IPS-18c (cell line): ENCODE data around the gene IARS1.

Source experiments
- H3K4me3 ChIP-seq: 2 replicates; pipeline ENCODE4 v1.7.0; 2013; ENCODE audit warnings: low read depth, mild to moderate bottlenecking, low read length, moderate library complexity; ENCODE audit not compliant: insufficient read depth
- H3K9me3 ChIP-seq: one replicate; pipeline ENCODE4 v1.6.1; 2013; ENCODE audit warnings: mild to moderate bottlenecking, low read length, moderate library complexity; ENCODE audit not compliant: control insufficient read depth, insufficient read depth

The IARS1 gene

DNA sequence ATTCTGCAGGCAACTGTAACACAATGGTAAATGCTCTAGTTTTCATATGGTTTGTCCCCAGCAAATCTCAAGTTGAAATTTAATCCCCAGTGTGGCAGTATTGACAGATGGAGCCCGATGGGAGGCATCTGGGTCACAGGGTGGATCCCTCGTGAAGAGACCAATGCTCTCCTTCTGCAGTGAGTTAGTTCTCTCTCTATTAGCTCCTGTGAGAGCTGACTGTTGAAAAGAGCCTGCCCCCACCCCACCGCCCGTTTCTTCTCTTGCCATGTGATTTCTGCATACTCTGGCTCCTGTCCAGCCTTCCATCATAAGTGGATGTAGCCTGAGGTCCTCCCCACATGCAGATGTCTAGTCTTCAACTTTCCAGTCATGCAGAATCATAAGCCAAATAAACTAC is 27.0 kb downstream of the IARS1 start:
- no peak overlapping the region for H3K4me3 ChIP-seq
- no peaks in the 10 kb centered on the region for H3K9me3 ChIP-seq

- no peaks in the 10 kb centered on the region for H3K9me3 ChIP-seq
- H3K4me3 ChIP-seq: no peak overlapping the region
Measured at GRCh38 chr9:92265154-92265553, 28.3 kb downstream of the IARS1 start.

DNA sequence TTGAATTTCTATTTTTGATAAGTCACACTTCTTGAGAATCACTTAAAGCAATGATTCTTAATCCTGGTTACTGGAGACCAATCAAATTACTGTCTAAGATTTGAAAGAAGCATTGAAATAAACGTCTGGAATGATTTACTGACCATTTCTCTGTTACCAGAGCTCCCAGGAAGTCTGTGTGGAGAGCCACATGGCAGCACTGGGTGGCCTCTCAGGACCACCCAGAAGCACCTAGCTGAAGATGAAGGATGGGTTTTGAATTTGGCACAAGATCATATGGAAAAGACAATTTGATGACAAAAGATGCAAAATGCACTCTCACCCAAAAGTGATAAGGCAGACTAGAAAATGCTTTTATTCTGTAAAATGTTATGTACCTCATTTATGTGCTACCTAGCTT is 30.4 kb downstream of the IARS1 start:
- H3K9me3 ChIP-seq: no peaks in the 10 kb centered on the region
- no peak overlapping the region for H3K4me3 ChIP-seq

- H3K9me3 ChIP-seq: no peaks in the 10 kb centered on the region
- H3K4me3 ChIP-seq: no peak overlapping the region
Measured at GRCh38 chr9:92257327-92257726, 36.2 kb downstream of the IARS1 start.

- Histone ChIP-seq H3K9me3 (no peaks in the 10 kb centered on the region), H3K4me3 (no peak overlapping the region)
Measured at GRCh38 chr9:92254381-92255337, 38.8 kb downstream of the IARS1 start.

DNA sequence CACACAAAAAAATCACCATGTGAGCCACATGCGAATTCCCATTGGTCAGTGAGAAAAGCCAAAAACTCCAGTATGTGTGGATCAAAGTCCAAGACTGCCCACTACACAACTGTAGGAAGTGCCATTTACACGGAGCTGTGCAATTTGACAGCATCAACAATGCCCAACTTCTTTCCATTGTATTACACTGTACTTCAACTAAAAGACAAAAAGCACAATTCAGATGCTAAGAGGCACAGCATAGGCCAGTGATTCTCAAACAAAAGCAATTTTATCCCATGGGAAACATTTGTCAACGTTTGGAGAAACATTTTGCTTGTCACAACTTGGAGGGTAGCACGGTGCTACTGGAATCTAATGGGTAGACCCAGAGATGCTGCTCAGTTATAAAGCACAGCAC is 39.8 kb downstream of the IARS1 start:
- H3K9me3 ChIP-seq: no peaks in the 10 kb centered on the region
- H3K4me3 ChIP-seq: no peak overlapping the region

DNA sequence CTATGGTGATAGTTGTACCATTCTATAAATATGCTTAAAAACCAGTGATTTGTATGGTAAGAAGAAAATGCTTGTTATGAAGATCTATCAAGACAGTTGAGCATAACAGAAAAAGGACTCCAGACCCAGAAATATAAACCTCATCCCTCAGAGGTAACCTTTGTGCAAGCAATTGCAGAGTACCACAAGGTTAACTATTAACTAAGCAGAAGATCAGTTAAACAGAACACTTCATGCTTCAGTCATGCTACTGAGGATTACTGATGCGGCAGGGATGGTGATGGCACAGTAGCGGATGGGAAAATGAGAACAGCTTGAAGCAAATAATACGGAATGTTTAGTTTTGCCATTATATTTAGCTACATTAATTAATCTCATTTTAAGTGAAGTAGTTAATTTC is 45.5 kb downstream of the IARS1 start:
- no peaks in the 10 kb centered on the region for H3K9me3 ChIP-seq
- H3K4me3 ChIP-seq: no peak overlapping the region

- no peak overlapping the region for H3K4me3 ChIP-seq
- no peaks in the 10 kb centered on the region for H3K9me3 ChIP-seq
Measured at GRCh38 chr9:92247296-92247695, 46.2 kb downstream of the IARS1 start.

GRCh38 chr9:92245005-92245797 is 48.3 kb downstream of the IARS1 start:
- H3K9me3 ChIP-seq: no peaks in the 10 kb centered on the region
- no peak overlapping the region for H3K4me3 ChIP-seq
